HG03135 (cell line): ENCODE results near the gene LCAT.
"Not testable (repeated sequence)": the region's sequence is repeated elsewhere in the genome, so short reads cannot be mapped to it uniquely, and the experiment has no call there.

Source experiments
- ATAC-seq: cut with Tn5 transposase; IDR thresholded peaks from one replicate; pipeline ENCODE4 v1.9.1; 2021; ENCODE audit warnings: mild to moderate bottlenecking, moderate library complexity; ENCODE audit not compliant: unreplicated experiment

Gene LCAT

GRCh38 chr16:67948015-67948414 lies 4.1 kb upstream of the LCAT start:
- ATAC-seq: no peak

GRCh38 chr16:67946966-67947558 lies 3.1 kb upstream of the LCAT start:
- no peak for ATAC-seq

GRCh38 chr16:67946128-67946569 lies 2.2 kb upstream of the LCAT start:
- no peak for ATAC-seq

GRCh38 chr16:67945392-67945933 lies 1.5 kb upstream of the LCAT start:
- no peak for ATAC-seq

DNA sequence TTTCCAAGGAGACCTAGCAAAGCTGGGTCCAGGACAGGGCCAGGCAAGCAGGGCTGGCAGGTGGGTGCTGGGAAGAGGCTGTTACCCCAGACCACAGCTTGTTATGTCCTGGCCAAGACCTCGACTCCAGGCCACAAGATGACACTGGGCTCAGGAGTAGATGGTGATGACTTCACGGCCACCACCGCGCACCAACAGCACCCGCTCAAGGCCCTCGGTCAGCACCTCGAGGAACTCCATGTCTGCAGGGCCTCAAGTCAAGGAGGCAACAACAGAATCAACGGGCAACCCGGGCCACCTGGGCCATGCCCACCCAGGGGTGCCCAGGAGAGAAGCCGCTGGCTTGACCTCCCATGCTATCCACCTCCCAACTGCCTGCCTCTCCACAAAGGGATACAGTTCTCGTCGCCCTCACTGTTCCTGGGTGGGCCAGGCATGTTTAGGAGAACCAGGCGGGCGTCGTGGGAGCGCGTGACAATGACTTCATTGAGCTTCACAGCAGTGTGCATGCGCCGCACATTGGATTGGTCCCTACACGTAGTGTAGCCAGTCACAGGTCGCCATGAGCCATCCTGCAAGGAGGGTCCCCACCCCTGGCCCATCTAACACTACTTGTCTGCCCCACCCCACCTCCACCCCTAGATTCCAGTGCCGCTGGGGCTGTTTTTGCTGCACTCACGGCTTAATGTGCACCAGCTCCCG lies 921 bp upstream of the LCAT start:
- no peak for ATAC-seq

DNA sequence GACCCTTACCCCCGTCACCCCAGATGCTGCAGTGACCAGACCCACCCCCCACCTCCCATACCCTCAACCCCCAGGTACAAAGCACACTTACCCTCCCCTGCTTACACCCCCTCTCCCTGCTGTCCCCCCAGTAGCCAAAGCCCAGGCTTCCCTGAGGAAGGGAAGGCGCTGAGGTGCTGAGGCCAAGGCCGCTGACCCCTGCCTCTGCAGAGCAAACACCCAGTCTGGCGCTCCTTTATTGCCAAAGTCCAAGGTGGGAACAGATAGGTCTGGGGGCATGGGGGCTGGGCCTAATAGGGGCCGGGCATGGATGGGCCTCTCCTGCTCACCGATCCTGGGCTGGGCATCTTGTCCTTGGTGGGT lies 683 bp downstream of the LCAT start:
- ATAC-seq: no peak

GRCh38 chr16:67942510-67943255 lies 1.2 kb downstream of the LCAT start:
- ATAC-seq: no peak

DNA sequence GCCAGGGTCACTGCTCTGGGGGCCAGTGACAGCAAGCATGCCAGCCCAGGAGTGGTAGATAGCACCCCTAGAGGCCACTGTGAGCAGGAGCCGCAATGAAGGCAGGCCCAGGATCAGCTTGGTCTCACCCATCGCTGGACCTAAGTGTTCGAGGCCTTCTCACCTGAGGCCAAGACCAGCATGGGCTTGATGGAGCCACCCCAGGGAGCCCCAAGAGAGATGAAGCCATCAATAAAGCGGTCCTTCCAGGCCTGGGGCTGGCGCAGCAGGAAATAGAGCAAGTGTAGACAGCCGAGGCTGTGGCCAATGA lies 1.8 kb downstream of the LCAT start:
- ATAC-seq: no peak

GRCh38 chr16:67941469-67942199 lies 2.3 kb downstream of the LCAT start:
- no peak for ATAC-seq

- no peak for ATAC-seq
Observed at GRCh38 chr16:67940446-67941089, 3.4 kb downstream of the LCAT start.

DNA sequence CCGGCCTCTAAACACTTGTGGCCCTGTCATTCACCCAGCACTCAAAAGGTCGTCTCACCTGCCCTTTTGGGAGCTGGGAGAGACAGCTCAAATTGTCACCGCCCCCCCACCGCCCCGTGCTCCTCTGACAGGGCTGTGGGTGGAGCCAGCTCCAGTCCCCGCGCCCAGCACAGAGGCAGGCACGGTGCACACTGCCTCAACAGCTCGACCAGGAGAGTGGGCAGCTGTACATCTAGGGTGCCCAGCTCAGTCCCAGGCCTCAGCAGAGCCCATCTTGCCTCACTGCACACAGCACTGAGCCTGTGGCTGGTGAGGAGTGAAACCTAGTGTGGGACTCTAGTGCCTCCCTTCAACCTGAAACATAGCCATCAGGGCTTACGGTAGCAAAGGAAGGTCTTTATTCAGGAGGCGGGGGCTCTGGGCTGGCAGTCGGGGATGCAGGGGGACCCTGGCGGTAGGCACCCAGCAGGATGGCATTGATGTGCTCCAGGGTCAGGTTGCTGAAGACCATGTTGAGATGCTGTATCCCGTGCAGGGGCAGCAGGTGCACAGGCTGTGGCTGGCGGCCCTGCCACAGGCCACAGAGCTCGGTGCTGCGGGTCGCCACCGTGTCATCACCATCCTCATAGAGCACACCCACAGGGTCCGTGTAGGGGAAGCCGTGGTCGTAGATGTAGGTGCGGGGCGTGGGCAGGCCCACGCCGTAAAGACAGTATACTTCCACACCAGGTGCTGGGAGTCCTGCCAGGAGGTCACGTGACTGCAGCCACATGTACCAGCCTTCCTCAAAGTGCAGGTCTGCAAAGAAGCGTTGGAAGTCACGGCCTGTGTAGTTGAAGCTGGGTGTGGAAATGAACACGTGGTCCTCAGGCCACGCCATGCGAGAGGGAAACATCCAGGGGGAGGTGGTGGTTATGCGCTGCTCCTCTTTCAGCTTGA lies 4.1 kb downstream of the LCAT start:
- ATAC-seq: no peak

DNA sequence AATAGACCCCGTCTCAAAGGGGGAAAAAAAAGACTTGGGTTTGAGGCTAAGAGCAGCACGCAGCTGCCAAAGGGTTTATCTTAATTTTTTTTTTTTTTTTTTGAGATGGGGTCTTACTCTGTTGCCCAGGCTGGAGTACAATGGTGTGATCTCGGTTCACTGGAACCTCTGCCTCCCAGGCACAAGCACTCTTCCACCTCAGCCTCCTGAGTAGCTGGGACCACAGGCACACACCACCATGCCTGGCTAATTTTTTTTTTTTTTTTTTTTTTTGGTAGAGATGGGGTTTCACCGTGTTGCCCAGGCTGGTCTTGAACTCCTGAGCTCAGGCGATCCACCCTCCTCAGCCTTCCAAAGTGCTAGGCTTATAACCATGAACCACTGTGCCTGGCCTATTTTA lies 6.2 kb downstream of the LCAT start:
- ATAC-seq: not testable (repeated sequence)

GRCh38 chr16:67936880-67937605 lies 6.9 kb downstream of the LCAT start:
- peak; percentile 57 for ATAC-seq

DNA sequence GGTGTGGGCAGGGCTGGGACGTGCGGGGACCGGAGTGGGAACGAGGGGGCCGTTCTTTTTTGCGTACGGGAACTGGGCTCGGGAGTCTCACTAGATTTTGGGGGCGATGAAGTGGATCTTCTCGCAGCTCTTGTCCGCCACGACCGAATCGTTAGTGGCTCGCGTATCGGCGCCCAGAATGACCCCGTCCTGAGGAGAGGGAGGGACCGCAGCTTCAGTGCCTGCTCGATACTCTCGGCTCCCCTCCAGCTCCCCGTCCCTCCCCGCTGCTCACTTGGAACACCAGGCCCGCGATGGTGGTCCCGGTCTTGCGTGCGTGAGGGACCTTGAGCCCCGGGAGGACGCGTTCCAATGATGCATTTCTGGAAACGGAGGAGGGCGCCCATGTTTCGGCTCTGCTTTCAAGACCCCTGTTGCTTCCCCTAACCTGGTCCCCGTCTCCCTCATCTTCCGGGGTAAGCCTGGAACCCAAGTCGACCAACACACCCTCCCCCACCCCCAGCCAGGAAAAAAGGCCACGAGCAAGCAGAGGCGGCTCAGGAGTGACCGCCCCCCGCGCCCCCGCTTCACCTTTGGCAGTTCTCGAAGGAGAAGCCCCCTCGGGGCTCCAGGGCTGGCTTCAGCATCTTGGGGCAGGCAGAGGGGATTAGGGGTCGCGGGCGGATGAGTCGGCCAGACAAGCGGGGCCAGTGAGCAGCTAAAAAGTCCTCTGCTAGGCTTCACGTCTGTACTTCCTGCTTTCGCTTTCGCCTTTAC lies 7.6 kb downstream of the LCAT start, which contains the start of gene PSMB10:
PSMB10 (minus strand) TSS at position 727 of the 756 bp plus-strand sequence; CDS start at position 626, 101 bp downstream.
- peak; percentile 0 for ATAC-seq

GRCh38 chr16:67935402-67936123 lies 8.4 kb downstream of the LCAT start:
- ATAC-seq: peak; percentile 88

- ATAC-seq: no peak
Observed at GRCh38 chr16:67935101-67935401, 8.9 kb downstream of the LCAT start.

DNA sequence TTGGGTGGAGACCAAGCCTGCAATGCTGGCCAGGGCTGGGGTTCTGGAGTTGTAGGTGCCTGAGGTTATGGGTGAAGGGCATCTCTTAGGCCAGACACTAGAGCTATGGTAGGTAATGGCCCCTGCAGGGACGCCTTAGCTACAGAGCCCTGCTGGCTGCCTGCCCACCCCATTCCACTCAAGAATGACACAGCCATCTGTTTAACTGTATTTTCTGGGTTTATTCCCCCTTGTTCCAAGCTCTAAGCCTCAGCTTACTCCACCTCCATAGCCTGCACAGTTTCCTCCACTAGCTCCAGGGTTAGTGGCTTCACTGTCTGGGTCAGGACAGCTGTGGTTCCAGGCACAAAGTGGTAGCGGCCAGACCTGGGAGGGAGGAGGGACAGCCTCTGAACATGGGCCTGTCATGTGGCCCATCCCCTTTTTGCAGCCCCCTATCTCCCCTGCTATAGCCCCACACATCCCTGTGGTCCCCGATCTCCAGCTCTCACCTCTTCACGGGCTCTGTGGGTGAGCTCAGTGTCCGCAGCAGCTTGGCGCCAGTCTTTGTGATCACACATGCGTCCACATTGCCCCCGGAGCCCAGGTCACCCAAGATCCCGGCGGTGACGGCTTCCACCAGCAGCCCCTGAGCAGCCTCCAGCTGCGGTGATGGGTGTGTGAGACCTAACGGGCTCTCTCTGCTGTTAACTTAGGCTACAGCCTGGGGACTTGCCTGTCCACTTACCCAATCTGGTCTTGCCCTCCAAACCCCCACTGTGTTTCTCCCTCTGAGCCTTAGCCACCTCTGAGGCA lies 9.4 kb downstream of the LCAT start:
- no peak for ATAC-seq
